MV-4-11 (cell line): ENCODE measurements around the gene FCHSD2.
"Not testable (repeated sequence)": the region's sequence is repeated elsewhere in the genome, so short reads cannot be mapped to it uniquely, and the experiment has no call there.

ENCODE experiments used
- DNase-seq: peaks from one replicate; lab custom pipeline; 2025; lab: John Stamatoyannopoulos, UW

The FCHSD2 gene

DNA sequence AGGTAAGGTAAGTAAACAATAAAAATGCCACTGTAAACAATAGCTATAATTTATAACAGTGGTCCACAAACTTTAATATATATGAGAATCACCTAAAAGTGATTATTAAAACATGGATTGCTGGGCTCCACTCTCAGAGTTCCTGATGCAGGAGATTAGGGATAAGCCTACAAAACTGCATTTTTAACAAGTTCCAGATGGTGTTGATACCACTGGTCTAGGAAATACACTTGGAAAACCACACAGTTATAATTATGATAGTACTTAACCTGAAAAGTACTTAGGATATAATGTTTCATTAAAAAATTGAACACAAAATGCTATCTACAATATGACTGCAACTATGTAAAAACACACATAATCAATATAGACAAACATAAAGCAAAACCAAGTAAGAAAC is 20.4 kb downstream of the FCHSD2 start:
- no peak for DNase-seq

DNA sequence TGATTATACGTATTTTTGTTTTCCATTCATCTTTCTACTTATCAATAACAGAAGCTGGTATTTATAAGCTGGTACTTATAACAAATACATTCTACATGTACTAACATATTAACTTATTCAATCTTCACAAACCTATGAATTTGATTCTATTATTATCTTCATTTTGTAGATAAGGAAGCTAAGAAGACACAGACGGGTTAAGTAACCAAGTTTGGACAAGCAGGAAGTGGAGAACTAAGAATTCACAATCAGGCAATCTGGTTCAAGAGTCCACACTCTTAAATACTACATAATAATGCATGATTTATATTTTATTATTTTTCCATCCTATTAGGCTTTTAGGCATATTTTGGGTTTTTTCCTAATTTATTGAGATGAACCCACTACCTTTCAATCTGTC is 25.0 kb downstream of the FCHSD2 start:
- DNase-seq: peak; percentile 35

DNA sequence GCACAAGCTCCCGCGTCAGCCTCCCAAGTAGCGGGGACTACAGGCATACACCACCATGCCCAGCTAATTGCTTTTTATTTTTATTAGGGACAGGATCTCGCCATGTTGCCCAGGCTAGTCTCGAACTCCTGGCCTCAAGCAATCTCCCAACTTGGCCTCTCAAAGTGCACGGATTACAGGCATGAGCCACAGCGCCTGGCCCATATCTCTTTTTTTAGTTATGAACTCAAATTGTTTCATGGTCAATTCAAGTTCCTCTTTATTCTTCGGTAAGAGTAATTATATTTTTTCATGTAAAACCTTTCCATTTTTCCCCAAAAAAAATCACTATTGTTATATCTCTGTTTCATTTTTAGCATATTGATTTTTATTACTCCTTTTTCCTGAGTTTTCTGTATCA is 25.5 kb downstream of the FCHSD2 start:
- peak; percentile 68 for DNase-seq

DNA sequence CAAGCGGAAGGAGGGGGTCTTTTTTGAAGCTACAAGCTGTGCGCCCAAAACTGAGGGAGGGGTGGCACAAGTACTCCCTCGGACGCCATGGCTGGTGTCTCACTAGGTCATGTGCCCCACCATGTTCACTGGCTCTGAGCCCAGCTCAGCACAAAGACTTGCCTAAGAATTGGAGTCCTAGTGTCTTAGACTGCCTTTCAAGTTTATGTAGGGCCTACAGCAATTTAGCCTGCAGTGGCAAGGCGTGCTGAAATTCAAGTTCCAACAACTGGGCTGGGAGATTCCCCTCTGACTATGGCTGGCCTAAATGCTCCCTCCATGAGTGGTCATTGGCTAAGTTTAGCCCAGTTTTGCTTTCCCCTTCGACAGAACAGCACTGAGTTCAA is 27.3 kb downstream of the FCHSD2 start:
- DNase-seq: no peak

DNA sequence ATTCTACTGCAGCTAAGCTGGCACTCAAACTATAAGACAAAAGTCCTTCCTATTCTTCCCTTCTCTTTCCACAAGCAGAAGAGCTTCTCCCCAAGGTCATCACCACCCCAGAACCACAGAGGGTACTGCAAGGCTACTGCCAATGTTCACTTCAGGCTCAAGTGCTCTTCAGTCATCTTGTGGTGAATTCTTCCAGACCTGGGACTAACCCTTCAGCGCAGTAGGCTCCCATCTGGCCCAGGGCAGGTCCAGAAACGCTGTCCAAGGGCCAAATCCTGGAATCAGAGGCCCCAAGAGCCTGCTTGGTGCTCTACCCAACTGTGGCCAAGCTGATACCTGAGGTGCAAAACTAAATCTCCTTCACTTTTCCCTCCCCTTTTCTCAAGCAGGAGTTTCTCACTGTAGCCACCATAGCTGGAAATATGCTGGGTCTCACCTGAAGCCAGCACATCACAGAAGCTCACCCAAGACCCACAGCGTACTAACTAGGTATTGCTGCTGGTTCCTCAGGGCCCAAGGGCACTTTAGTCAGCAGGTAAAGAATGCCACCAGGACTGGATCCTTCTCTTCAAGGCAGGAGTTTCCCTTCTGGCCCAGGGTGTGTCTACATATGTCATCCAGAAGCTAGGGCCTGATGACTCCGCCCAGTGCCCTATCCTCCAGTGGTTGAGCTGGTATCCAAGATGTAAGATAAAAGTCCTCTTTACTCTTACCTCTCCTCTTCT is 27.8 kb downstream of the FCHSD2 start:
- DNase-seq: no peak

DNA sequence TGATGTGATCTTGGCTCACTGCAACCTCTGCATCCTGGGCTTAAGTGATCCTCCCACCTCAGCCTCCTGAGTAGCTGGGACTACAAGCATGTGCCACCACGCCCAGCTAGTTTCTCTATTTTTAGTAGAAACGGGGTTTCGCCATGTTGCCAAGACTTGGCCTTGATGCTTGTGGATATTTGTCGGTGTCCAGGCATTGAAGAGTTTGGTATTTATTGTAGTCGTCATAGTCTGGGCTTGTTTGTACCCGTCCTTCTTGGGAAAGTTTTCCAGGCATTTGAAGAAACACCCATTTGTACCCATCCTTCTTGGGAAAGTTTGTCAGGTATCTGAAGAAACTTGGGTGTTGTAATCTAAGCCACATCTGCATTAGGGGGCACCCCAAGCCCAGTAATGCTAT is 28.7 kb downstream of the FCHSD2 start:
- DNase-seq: no peak

DNA sequence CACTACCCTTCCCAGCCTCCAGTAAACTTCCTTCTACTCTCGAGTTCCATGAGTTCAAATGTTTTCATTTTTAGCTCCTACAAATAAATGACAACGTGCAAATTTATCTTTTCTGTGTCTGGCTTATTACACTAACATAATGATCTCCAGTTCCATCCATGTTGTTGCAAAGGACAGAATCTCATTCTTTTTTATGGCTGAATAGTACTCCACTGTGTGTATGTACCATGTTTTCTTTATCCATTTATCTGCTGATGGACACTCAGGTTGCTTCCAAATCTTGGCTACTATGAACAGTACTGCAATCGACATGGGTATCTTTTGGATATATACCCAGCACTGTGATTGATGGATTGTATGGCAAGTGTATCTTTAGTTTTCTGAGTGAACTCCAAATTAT is 34.5 kb downstream of the FCHSD2 start:
- no peak for DNase-seq

DNA sequence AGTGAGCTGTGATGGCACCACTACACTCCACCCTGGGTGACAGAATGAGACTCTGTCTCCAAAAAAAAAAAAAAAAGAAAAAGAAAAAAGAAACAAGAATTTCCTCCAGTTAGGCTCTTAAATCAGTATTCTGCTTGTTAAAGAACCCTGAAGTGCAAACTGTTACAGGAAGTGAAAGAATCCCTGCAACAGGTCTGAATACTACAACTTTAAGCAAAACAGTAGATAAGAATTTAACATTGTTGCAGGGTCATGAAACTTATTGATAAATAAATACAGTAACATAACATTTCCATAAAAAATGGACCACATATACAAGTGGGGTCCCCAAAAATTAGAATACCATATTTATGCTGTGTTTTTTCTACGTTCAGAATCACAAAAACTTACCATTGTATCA is 35.8 kb downstream of the FCHSD2 start:
- DNase-seq: no peak

DNA sequence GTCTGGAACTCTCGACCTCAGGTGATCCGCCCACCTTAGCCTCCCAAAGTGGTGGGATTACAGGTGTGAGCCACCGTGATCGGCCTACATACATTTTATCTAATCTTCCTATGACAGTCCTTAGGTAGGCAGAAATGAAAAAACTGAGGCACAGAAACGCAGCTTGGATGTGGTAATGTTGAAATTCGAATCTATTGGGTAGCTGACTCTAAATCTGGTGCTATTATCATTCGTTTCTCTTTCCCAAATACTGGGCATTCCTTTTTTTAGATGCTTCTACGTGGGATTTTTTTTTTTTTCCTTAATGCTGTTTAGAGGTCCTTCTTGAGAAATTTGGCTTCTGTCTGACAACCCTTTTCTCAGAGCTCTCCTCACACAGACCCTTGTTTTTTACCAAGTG is 41.5 kb downstream of the FCHSD2 start:
- DNase-seq: no peak

DNA sequence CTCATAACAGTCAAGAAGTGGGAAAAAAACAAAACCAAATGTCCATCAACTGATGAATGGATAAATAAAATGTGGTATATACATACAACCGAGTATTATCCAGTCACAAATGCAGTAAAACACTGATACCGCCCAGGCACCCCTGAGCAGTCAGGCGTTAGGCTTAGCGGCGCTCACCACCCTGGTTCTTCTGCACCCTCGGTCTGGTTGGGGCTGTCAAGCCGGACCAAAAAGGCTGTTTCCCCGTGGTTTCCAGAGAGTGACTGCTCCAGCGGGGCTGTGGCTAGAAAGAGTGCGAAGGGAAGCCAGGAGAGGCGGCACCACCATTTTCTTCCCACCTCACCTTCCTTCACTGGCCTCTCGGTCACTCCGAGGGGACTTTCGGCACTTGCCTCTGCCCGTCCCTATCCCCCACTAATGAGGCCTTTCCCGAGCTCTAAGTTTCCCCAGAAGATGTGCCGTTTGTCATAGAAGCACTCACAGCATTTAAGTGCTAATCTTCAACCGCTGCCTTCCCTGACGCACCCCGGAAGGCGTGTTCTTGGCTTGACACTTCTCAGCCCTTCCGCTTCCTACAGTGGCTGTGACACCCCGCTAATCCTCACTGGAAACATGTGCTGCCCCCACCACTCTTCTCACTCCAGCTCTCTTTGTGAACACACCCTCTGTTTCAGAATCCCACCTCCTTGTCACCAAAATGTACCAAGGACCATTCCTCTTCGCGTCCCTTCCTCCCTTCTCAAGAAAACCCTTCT is 42.4 kb downstream of the FCHSD2 start:
- DNase-seq: no peak

DNA sequence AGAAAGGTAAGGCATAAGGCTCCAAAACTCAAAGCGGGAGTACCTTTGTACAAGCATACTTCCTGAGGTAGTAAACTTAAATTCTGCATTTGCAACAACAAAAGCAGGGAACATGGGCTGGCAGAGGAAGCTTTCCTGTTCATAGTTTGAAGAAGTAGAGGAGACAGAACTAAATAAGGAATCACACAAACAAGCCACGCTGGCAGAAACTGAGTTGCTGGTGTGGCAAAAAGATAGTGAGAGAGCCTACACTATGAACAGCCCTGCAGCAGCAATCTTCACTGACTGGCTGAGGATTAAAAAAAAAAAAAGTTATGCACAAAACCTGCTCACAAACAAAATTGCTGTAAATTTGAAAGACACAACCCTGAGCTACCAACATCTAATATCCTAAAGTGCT is 46.5 kb downstream of the FCHSD2 start:
- no peak for DNase-seq

DNA sequence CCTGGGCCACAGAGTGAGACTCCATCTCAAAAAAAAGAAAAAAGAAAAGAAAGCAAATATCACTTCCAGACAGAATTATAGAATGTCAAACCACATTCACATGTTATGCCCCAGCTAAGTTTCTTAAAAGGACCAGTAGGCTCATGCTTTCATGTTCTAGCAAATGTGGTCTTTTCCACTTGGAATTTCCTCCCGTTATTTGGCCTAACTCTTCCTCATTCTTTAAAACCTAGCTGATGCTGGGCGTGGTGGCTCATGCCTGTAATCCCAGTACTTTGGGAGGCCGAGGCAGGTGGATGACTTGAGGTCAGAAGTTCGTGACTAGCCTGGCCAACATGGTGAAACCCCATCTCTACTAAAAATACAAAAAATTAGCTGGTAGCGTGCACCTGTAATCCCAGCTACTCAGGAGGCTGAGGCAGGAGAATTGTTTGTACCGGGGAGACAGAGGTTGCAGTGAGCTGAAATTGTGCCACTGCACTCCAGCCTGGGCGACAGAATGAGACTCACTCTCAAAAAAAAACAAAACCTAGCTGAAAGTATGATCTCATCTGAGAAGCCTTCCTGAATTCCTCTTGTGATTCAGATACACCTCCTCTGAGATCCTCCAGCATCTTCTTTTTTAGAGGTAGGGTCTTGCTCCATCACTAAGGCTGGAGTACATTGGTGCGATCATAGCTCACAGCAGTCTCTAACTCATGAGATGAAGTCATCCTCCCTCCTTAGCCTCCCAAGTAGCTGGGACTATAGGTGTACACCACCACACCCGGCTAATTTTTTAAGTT is 50.4 kb downstream of the FCHSD2 start:
- no peak for DNase-seq

DNA sequence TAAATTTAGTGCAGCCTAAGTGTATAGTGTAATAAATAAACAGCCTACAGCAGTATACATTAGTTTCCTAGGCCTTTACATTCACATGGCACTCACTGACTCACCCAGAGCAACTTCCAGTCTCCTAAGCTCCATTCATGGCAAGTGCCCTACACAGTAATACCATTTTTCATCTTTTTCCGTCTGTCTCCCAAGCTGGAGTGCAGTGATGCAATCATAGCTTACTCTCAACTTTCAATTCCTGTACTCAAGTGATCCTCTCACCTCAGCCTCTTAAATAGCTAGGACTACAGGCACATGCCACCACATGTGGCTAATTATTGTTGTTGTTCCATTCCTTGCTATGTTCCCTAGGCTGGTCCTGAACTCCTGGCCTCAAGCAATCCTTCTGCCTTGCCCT is 54.4 kb downstream of the FCHSD2 start:
- peak; percentile 93 for DNase-seq

DNA sequence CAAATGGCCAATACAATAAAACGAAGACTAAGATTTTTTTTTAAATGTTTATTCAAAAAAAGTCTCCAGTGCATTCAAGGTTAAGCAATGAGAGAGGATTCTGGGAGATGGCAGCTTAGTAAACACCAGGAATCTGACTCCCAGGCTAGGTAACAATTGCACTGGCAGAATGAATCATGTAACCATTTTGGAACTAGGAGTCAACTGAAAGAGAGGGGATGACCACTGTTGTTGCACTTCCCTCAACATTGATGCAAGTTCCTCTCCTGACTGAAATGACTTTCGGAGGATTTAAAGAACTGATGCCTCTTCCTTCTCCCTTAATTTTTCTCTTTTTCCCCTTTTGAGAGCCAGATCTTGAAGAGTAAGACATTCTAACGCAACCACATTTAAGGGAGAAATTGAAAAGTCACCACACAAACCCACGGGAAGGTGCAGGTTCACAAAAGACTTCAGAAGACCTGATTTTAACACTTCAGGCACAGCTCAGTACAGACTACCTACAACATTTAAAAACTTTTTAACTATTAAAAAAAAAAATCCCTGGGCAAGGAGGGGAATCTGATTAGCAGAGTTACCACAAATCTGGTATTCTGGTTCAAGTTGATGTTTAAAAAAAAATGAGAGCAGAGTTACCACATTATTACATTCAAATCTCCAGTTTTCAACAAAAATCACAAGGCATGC is 56.8 kb downstream of the FCHSD2 start:
- DNase-seq: peak; percentile 90

DNA sequence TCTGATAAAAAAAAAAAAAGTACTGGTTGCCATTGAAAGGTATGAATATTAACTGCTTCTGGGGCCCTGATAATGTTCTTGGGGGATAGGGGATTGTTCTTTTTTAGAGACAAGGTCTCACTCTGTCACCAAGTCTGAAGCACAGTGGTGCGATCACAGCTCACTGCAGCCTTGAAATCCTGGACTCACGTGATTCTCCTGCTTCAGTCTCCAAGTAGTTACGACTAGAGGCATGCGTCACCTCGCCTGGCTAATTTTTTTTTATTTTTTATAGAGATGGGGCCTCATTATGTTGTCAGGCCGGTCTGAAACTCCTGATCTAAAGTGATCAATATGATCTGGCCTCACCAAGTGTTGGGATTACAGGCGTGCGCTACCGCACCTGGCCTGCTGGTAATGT is 63.5 kb downstream of the FCHSD2 start:
- no peak for DNase-seq

DNA sequence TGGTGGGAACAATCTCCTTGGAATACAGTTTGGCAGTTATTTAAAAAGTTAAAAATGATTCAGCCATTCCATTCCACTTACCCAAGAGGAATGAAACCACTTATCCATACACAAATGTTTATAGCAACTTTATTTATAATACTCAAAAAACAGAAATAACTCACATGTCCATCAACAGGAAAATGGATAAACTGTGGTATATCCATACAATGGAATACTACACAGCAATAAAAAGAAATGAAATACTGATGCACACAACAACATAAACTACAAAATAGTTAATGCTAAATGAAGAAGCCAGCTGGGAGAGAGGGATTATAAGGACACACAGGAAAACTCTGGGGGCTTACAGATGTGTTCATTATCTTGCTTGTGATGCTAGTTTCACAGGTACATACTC is 64.7 kb downstream of the FCHSD2 start:
- DNase-seq: no peak

DNA sequence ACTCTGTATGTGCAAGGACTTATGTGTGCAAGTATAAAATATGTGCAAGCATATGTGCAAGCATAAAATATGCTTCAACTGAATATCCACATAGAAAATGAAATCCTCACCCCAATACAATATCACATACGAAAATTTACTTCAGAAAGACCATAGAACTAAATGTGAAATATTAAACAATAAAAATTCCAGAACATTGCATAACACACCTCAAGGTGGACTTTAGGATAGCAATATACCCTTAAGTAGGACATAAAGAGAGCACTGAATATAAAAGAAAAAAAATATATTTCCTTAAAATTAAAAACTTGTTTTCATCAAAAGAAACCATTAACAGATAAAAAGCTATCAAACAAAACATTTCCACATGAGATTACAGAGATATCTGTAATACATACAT is 67.8 kb downstream of the FCHSD2 start:
- no peak for DNase-seq

DNA sequence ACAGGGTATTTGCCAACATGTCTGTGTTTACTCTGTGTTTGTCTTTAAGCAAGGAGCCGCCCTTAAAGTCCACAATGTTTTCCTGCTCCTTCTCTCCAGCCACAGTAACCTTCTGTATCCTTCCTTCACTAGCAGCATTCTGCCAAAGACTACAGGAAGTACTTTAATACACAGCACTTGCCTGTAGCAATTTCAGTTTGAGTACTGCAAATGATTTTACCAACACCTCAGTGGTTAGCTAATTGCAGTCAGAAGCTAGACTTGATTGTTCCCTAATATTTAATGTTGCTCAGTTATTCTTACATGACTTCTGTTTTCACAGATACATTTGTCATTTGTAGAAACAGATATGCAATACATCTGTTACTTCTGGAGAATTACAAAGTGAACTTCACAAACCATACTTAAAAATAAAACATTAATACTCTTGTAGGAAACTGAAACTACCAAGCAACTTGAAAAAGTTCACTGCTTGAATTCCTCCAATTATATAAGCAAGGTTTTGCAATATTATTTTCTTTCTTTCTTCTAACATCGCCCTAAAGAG is 69.1 kb downstream of the FCHSD2 start:
- peak; percentile 29 for DNase-seq

DNA sequence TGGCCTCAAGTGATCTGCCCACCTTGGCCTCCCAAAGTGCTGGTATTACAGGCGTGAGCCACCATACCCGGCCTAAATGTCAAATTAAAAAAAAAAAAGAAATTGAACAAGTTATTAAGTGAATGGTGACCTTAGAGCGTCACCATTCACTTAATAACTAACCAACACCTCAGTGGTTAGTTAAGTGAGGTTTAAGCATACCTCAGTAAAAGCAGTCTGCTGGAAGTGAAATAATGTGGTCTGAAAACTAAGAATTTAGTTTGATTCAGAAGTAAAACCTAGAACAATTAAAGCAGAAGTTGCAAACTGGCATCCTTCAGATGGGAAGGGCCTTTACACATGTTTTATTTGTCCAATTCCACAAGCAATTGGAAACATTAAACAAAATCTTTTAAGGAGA is 71.5 kb downstream of the FCHSD2 start:
- DNase-seq: no peak

DNA sequence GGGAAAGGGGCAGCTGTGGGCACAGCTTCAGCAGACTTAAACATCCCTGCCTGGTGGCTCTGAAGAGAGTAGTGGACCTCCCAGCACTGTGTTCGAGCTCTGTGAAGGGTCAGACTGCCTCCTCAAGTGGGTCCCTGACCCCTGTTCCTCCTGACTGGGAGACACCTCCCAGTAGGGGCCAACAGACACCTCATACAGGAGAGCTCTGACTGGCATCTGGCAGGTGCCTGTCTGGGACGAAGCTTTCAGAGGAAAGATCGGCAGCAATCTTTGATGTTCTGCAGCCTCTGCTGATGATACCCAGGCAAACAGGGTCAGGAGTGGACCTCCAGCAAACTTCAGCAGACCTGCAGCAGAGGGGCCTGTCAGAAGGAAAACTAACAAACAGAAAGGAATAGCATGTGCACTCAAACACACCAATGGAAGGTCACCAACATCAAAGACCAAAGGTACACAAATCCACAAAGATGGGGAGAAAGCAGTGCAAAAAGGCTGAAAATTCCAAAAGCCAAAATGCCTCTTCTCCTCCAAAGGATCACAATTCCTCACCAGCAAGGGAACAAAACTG is 80.2 kb downstream of the FCHSD2 start:
- DNase-seq: not testable (repeated sequence)

DNA sequence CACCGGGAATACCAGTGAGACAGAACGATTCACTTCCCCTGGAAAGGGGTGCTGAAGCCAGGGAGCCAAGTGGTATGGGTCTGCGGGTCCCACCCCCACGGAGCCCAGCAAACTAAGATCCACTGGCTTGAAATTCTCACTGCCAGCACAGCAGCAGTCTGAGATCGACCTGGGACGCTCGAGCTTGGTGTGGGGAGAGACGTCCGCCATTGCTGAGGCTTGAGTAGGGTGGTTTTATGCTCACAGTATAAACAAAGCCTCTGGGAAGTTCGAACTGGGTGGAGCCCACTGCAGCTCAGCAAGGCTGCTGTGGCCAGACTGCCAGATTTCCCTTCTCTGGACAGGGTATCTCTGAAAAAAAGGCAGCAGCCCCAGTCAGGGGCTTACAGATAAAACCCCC is 80.7 kb downstream of the FCHSD2 start:
- not testable (repeated sequence) for DNase-seq

DNA sequence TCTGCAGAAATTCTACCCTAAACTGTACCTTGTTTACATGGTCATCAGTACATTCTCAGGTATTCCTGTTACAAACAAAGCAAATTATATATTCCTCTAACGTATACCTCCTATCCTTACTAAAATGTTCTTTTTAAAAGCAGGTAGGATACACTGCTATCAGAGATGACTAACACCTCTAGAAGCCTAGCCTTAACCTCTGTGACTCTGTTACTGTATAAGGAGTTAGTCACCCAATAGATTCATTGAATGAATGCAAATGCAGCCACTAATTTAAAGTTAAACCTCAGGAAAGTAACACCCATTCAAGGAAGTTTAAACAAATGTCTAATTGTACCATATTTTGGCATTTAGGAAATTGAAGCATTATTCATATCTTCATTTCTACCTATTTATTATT is 82.2 kb downstream of the FCHSD2 start:
- DNase-seq: no peak
